ENCODE measurements around the gene ZNF710.

DNA sequence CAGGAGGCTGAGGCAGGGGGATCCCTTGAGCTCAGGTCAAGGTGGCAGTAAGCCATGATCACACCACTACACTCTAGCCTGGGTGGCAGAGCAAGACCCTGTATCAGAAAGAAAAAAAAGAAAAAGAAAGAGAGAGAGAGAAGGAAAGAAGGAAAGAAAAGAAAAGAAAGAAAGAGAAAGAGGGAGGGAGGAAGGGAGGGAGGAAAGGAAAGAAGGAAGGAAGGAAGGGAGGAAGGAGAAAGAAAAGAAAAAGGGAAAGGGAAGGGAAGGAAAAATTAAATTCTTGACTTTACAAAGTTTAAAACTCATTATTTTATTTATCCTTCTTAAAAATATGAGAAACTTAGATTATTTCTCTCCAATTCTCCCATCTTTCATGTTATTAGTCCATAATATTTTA is 118.2 kb downstream of the ZNF710 start:
- TF ChIP-seq CTCF (IDR thresholded peaks at IDR 0.05; ENCODE audit: insufficient read depth, low read length) (no peak), POLR2AphosphoS5 (IDR thresholded peaks at IDR 0.05; ENCODE audit: low read depth) (no peak), SPI1 (IDR thresholded peaks at IDR 0.05; ENCODE audit: borderline replicate concordance, low read depth) (no peak), GABPA (IDR thresholded peaks at IDR 0.05; ENCODE audit: low read depth) (no peak)

All from HL-60 (cell line).